Left ventricle myocardium inferior (tissue), 1 donor: Measurements from ENCODE around the gene SOX6. TPM values are rescaled to one million over a fixed set of nuclear protein-coding genes. Genes with fewer than 3 reads are reported as not detected.
"Not testable (repeated sequence)": the region's sequence is repeated elsewhere in the genome, so short reads cannot be mapped to it uniquely, and the experiment has no call there.

Source experiments
- DNase-seq: peaks from one replicate; pipeline ENCODE4 v3.0.0-alpha.2; 2020
- H3K27ac ChIP-seq: fragments of 200-600 bp; replicated peaks from 2 replicates; pipeline ENCODE4 v1.8.0; 2021
- H3K27me3 ChIP-seq: fragments of 200-600 bp; 2 replicates; pipeline ENCODE4 v1.8.0; 2021; ENCODE audit warnings: low read depth
- H3K36me3 ChIP-seq: fragments of 200-600 bp; 2 replicates; pipeline ENCODE4 v1.8.0; 2021
- H3K4me1 ChIP-seq: fragments of 200-600 bp; 2 replicates; pipeline ENCODE4 v1.8.0; 2021
- H3K4me3 ChIP-seq: fragments of 200-600 bp; 2 replicates; pipeline ENCODE4 v1.8.0; 2021; ENCODE audit warnings: mild to moderate bottlenecking, moderate library complexity
- H3K9me3 ChIP-seq: fragments of 200-600 bp; replicated peaks from 2 replicates; pipeline ENCODE4 v1.8.0; 2021
- intact Hi-C: fragments of 100-400 bp; cut with micrococcal nuclease; formaldehyde crosslinking; loops from one replicate; pipeline ENCODE4 v1.11.0; 2022
- total RNA-seq: library from RNA; stranded (reverse); fragmentation: NEBNext Ultra II Directional; extraction: Animal tissue kit (Norgen Biotek cat#: 25700); gene quantifications from one replicate; pipeline ENCODE4 v1.2.1, GENCODE V29; 2021
- TF ChIP-seq, protein P1 (sequence below): fragments of 200-600 bp; IDR thresholded peaks from 2 replicates; pipeline ENCODE4 v1.8.0; 2021; ENCODE audit warnings: antibody characterized with exemption, mild to moderate bottlenecking, borderline replicate concordance
- donor health status: DM: no; HTN: yes; CAD: no; lungs with severe emphysema.

Gene SOX6
- total RNA-seq, 1 donor from 2014 or later, result 20.2 TPM

DNA sequence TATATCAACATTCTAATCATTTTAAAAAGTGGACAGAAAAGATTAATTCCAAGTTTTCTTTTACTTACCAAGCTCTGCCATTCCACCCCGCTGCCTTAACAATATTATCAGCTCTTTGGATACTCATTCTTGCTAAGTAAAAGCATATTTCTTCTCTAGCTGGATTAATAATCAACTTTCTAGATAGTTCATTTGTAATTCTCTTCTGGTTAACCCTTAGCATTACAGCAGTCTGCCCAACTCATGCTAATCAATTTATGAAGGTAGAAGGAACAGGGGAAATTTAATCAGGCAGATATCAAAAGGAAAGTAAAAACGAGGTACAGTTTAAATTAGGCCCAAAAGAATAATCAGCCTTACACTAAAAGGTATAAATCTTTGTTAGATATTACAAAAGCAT is 41.0 kb upstream of the SOX6 start:
- Histone ChIP-seq H3K4me3 (no peak overlapping the region), H3K4me1 (peaks cover 14% of the 10 kb centered on the region), H3K27ac (no peak overlapping the region), H3K27me3 (no peaks in the 10 kb centered on the region), H3K36me3 (no peaks in the 10 kb centered on the region), H3K9me3 (no peaks in the 10 kb centered on the region)
- TF ChIP-seq, protein P1, sequence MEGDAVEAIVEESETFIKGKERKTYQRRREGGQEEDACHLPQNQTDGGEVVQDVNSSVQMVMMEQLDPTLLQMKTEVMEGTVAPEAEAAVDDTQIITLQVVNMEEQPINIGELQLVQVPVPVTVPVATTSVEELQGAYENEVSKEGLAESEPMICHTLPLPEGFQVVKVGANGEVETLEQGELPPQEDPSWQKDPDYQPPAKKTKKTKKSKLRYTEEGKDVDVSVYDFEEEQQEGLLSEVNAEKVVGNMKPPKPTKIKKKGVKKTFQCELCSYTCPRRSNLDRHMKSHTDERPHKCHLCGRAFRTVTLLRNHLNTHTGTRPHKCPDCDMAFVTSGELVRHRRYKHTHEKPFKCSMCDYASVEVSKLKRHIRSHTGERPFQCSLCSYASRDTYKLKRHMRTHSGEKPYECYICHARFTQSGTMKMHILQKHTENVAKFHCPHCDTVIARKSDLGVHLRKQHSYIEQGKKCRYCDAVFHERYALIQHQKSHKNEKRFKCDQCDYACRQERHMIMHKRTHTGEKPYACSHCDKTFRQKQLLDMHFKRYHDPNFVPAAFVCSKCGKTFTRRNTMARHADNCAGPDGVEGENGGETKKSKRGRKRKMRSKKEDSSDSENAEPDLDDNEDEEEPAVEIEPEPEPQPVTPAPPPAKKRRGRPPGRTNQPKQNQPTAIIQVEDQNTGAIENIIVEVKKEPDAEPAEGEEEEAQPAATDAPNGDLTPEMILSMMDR, result no peak
- intact Hi-C loops, result no loop called here
- DNase-seq, result no peak

DNA sequence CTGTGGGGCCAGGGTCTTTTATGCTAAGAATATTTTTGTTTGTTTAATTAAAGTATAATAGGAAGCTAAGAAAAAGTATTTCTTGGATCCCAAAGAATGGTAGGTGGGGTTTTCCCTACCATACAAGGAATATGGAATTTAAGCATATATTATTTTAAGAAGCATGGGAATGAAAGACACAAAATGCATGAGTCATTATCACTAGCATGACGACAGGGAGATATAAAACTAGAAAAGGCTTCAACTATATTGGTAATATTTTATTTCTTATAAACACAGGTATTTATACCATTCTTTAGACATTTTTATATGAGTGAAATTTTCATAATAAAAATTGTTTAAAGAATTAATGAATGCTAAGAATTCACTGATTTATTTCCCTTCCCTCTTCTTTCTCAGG is 39.3 kb upstream of the SOX6 start:
- H3K4me1 ChIP-seq, result peaks cover 14% of the 10 kb centered on the region
- H3K27ac ChIP-seq, result no peak overlapping the region
- no peak for DNase-seq
- no peaks in the 10 kb centered on the region for H3K36me3 ChIP-seq
- H3K27me3 ChIP-seq, result no peaks in the 10 kb centered on the region
- TF ChIP-seq, protein P1, result no peak
- no peaks in the 10 kb centered on the region for H3K9me3 ChIP-seq
- intact Hi-C loops, result no loop called here
- H3K4me3 ChIP-seq, result no peak overlapping the region

DNA sequence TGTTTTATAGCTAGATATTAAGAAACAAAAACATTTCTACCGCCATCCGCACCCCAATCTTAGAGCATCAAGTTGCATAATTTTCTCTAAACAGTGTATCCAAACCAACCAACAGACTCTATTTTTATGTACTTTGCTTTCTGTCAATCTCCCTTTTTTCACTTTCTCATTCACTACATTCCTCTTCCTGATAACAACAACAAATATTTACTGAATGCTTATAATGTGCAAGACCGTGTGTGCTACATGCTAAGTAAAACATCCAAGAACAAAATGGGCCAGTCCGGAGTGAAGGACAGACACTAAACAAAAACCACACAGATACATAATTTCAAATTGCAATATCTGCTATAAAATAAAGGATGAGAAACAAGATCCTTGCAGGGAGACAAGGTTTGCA is 38.6 kb upstream of the SOX6 start:
- DNase-seq, result no peak
- H3K27me3 ChIP-seq, result no peaks in the 10 kb centered on the region
- H3K9me3 ChIP-seq, result no peaks in the 10 kb centered on the region
- H3K4me1 ChIP-seq, result peaks cover 14% of the 10 kb centered on the region
- no peak overlapping the region for H3K4me3 ChIP-seq
- TF ChIP-seq, protein P1, result no peak
- H3K36me3 ChIP-seq, result no peaks in the 10 kb centered on the region
- H3K27ac ChIP-seq, result no peak overlapping the region
- intact Hi-C loops, result no loop called here

DNA sequence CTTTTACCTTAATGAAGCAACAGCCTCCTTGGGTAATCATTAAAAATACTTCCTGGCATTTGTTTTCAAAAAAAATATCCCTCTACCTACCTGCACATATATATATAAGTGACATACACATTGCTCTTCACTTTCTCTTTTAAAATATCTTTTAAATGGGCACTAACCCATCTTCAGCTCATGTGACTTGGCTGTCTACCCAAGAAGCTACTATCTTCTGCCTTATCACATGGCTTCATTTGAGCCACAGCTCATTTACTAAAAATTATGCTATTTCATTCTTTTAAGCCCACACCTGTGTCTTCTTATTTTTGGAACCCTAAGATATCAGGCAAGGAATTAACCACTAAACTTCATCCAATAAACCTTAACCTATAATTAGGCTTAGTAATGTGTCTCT is 37.0 kb upstream of the SOX6 start:
- intact Hi-C loops, result no loop called here
- Histone ChIP-seq H3K9me3 (no peaks in the 10 kb centered on the region), H3K27me3 (no peaks in the 10 kb centered on the region), H3K4me3 (no peak overlapping the region), H3K4me1 (peaks cover 14% of the 10 kb centered on the region), H3K36me3 (no peaks in the 10 kb centered on the region), H3K27ac (no peak overlapping the region)
- no peak for DNase-seq
- TF ChIP-seq, protein P1, result no peak

DNA sequence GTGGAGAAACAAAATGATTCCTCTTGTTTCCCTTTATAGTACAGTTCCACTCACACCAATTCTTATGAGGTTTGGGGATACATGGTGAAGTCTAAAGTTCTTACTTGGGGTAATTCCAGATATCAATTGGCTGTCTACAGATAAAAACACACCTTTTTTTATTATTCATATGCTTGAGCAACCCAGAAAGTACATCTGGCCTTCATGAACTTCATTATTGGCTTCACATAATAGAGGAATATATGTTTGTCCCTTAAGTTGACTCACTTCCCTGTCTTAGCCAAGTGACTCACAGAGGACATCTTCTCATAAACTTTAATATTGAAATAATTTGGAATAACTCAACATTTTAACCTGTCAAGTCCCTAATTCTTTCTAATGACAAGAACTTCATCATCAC is 36.3 kb upstream of the SOX6 start:
- no peak overlapping the region for H3K27ac ChIP-seq
- no peaks in the 10 kb centered on the region for H3K27me3 ChIP-seq
- H3K9me3 ChIP-seq, result no peaks in the 10 kb centered on the region
- TF ChIP-seq, protein P1, result no peak
- H3K4me1 ChIP-seq, result peaks cover 14% of the 10 kb centered on the region
- no peak for DNase-seq
- intact Hi-C loops, result no loop called here
- H3K4me3 ChIP-seq, result no peak overlapping the region
- no peaks in the 10 kb centered on the region for H3K36me3 ChIP-seq

DNA sequence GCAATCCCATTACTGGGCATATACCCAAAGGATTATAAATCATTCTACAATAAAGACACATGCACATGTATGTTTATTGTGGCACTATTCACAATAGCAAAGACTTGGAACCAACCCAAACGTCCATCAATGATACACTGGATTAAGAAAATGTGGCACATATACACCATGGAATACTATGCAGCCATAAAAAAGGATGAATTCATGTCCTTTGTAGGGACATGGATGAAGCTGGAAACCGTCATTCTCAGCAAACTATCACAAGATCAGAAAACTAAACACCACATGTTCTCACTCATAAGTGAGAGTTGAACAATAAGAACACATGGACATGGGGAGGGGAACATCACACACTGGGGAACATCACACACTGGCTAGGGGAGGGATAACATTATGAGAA is 34.5 kb upstream of the SOX6 start:
- H3K27me3 ChIP-seq, H3K4me3 ChIP-seq, H3K36me3 ChIP-seq, H3K27ac ChIP-seq, H3K9me3 ChIP-seq, intact Hi-C loops, DNase-seq: not testable (repeated sequence)
- peaks cover 14% of the 10 kb centered on the region for H3K4me1 ChIP-seq
